Measurements from ENCODE around the gene DDX39A.
A peak's percentile ranks its signal among the peaks of the same experiment; 100 is the strongest.

Gene DDX39A

GRCh38 chr19:14361824-14362223 lies 57.3 kb downstream of the DDX39A start:
- peak; percentile 57 for DNase-seq

All from fibroblast of skin of right biceps (primary cell).